SHP77 (cell line): Measurements from ENCODE around the gene CA5B.
"Not testable (repeated sequence)": the region's sequence is repeated elsewhere in the genome, so short reads cannot be mapped to it uniquely, and the experiment has no call there.

ENCODE experiments used
- DNase-seq, 2 experiments: peaks; one replicate each; lab custom pipeline; 2025; lab: John Stamatoyannopoulos, UW

CA5B gene

DNA sequence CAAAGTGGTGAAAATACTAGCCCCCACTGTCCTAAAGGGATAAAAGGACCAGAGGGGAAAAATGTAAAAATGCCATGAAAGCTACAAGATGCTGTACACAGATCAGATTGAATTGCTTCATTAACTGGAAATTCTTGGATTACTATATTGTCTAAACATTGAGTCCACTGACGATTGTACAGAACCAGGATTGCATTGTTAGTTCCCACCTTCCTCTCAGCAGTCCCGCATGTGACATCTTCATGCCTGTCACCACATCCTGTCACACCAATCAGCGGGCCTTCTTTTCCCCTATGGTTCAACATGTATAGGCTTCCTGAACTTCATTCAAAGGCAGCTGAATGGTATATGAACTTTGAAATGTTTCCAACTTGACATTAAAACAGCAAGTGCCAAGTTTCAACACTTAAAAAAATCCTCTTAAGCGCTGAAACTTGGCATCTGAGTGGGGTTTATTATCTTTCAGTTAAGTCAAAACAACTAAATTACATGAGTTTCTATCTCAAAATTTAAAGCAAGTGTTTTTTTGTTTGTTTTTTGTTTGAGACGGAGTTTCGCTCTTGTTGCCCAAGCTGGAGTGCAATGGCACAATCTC lies 76.8 kb downstream of the CA5B start:
- no peak for DNase-seq

DNA sequence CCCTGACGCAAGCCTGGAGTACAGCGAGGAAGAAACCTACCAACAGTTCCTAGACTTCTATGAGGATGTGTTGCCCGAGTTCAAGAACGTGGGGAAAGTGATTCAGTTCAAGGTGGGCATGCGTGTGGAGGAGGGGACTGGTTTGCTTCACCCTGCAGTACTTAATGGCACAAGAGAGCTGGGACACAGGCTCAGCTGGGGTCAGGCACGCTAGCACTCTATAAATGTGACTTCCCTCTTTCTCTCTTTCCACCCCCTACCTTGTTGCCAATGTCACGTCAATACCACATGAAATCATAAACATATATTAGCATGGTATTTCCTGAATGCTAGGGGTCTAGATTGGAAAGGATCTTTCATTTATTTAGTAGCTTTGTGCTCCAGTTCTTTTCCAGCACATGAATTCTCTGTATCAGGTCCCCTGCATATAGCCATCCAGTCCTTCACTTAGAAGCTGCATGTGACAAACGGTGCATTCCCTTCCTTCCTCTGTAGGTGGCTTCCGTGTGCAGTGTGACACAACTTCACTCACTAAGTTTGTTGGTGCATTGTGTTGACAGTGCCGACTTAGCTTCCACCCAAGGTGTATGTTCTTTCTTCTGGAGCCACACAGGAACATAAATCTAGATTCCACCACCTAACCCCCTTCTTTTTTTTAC lies 77.8 kb downstream of the CA5B start:
- peak in 1 of 2 experiments; percentile 6 for DNase-seq

DNA sequence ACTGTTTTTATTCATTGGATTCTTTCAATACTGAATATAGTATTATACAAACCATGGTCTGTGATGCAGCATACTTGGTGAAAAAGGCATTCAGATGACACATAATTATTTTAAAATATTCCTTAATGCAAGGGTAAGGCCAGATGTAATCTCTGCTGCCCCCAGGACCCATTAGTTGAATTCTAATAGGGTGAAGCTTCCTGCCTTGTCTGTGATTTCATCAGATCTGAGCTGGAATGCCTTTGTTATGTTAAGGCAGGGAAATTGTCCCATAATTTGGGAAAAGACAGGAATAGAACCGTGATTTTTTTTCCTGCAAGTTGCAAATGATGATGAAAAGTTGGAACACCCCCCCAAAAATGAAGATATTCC lies 78.4 kb downstream of the CA5B start:
- no peak for DNase-seq

DNA sequence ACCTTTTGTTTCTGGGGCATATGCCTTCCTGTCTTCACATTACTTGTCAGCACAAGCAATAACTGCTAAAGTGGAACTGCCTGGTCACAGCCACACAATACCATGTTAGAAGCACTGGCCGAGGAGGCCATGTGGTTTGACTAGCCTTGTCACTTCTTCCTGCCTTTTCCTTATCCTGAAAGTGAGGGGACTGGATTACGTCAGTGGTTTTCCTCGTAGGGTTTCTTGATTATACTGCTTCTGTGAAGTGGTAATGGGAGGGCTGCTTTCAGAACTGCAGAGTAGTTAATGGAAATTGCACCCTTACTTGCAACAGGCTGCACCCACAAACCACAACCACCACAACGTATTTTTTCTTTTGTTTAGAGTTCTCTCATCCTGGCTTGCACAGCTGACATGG lies 78.8 kb downstream of the CA5B start:
- DNase-seq = no peak

DNA sequence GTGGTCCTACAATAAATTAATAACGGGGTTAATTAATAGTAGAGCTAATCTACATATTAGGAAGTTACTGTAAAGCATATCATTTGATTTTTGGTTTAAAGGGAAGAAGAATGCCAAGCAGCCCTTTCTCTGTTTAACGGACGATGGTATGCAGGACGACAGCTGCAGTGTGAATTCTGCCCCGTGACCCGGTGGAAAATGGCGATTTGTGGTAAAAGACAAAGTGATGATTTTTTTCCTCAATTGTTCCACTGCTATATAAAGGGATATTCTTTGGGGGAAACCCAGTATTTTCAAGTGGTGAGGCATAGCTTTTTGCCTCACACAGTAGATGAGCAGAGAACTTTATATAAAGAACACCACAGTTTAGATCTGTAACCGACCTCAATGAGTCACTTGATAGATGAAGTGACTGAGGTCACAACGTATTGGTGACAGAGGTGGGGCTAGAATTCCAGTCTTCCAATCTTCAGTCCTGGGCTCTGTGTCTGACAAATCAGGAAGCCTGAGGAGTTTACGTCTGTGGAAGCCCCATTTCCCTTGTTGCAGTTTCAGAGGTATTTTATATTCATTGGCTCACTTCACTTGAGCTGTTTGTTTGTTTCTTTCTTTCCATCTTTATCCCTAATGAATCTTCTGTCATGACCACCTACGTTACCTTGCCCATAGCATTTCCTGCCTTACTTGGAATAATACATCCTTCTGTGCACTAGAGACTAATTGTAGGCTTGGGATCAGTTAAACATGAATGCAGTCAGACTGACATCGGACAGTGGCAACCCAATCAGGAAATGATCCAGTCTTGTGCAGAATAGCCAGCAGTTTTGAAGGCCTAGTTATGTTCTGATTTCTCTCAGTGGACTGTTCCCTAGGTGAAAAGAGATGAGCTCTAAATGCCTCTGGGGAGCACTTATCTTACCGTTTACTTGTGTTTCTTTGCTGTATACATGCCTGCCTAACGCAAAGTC lies 82.3 kb downstream of the CA5B start:
- no peak for DNase-seq

DNA sequence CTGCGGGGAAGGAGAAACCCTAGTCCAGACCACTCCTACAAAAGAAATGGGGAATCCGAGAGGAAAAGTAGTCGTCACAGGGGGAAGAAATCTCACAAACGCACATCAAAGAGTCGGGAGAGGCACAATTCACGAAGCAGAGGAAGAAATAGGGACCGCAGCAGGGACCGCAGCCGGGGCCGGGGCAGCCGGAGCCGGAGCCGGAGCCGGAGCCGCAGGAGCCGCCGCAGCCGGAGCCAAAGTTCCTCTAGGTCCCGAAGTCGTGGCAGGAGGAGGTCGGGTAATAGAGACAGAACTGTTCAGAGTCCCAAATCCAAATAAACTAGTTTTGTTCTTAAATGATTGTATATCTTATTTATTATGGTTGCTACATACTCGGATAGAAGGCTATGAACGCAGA lies 84.9 kb downstream of the CA5B start:
- no peak for DNase-seq

DNA sequence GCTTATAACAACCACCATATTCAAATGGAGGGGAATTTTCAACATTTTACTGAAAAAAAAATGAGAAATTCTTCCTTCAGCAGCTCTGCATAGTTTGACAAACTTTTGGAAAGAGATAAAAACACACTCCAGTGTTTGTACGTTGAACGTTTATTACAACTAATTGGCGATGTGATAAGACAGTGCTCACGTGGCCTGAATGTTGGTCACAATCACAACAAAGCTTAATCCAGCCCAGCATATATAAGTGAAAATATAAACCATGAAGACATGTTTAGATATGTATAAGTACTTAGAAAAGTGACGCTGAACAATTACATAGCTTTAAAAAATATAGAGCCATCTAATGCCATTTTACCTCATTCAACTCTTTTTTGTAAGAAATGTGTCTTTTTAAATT lies 87.9 kb downstream of the CA5B start:
- no peak for DNase-seq

DNA sequence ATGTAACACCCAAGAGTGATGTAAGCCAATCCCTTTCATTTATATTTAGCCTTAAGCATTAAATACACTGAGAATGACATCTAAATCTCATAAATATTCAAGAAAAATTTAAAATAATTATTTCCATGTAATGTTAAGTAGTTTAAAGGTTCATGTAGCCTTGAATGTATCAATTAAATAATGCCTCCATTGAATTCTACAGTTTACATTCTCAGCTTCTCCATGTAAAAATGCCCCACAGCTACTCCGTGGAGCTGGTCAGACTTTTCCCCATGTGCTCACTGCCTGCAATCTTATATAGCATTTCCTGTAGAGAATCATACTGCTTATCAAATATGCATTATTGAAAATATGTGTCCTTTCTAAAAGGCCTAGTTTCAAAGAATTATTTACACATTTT lies 91.1 kb downstream of the CA5B start:
- no peak for DNase-seq

DNA sequence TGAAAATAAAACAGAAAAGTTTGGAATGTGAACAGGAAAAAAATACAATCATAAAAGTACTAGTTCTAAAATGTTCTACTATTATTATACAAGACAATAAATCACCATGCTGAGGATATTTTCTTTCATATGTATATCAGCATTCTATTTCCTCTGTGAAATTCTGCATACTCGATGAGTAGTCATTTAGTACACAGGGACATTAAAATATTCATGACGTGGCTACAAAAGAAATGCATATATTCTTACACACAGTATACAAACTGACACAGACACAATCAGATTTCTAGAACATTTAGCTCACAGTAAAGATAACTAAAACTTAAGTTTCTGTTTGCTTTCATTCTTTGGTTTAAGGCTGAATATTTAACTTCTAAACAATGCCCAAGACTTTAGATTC lies 93.3 kb downstream of the CA5B start:
- not testable (repeated sequence) for DNase-seq

DNA sequence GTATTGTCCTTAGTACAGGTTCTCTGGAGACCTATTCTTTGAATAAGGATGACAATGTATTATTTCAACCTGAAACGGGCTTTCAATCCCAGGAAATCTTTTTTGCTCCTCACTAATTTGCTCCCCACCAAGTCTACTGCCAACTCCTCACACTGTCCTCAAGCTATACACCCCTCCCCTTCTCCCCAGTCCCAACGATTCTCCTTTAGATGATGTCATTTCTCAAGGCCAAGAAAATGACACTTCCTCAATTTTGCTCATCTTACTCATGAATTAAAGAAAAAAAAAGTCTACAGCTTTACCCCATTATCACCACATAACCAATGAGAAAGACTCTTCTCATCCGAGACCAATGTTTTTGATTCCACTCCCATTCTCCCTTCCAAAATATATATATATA lies 96.0 kb downstream of the CA5B start:
- DNase-seq = no peak

DNA sequence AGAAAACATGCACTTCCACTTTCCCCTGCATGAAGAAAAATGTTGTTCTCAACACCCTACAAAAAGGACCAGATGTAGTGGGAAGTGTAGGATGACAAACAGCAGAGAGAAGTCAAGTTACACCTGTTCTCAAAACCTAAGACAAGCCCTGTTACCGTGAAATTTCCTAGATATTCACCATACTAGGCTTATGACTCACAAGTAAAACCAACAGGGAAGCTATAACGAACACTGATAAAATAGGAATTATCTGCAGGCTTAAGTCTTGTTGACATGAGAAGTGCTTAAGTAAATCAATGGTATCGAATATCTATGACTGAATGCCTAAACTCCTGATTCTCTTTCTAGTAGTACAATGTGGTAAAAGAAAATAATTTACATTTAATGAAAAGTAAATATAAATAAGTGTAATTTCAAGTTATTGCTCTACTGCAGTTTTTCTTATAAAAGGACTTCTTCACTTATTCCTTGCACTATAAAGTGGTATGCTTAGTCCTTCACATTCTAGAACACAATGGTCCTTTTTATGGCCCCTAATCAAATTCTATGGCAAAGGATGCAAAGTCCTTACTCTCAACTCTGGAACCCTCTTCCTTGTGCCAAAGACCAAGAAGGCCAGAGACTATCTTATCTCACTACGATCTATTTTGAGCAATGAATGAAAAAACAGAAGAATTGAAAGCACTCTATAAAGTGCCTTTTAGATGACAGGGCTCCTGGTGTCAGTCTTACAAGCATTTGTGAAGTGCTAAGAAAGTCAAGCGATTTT lies 96.9 kb downstream of the CA5B start:
- no peak for DNase-seq
